ENCODE measurements around the gene FXYD6. TPM values are rescaled to one million over a fixed set of nuclear protein-coding genes. Genes with fewer than 3 reads are reported as not detected.

Gene FXYD6
- total RNA-seq, 4 donors from 2014 or later, result 2.9 to 17.7 (median 5.4) TPM

GRCh38 chr11:117830072-117830471 lies 46.4 kb downstream of the FXYD6 start:
- H3K27me3 ChIP-seq, result no peaks in the 10 kb centered on the region
- TF ChIP-seq POLR2A (IDR thresholded peaks at IDR 0.05), result no peak
- no peak for TF ChIP-seq CTCF (IDR thresholded peaks at IDR 0.05 in 4 of 5, conservative IDR thresholded peaks at IDR 0.05 in 1 of 5)
- DNase-seq (no peak), ATAC-seq (no peak)
- H3K9me3 ChIP-seq, result no peaks in the 10 kb centered on the region
- H3K4me1 ChIP-seq, result peaks cover 8 to 21% of the 10 kb centered on the region in 2 donors
- H3K4me3 ChIP-seq, result no peak overlapping the region
- no peaks in the 10 kb centered on the region for H3K36me3 ChIP-seq
- H3K27ac ChIP-seq, result no peak overlapping the region
- in situ Hi-C loops (cut with MboI; ENCODE audit: low sequenced_read_pairs in 4 of 4) (no loop called here), intact Hi-C loops (cut with DNase I; ENCODE audit: low total_unique reads) (no loop called here)

DNA sequence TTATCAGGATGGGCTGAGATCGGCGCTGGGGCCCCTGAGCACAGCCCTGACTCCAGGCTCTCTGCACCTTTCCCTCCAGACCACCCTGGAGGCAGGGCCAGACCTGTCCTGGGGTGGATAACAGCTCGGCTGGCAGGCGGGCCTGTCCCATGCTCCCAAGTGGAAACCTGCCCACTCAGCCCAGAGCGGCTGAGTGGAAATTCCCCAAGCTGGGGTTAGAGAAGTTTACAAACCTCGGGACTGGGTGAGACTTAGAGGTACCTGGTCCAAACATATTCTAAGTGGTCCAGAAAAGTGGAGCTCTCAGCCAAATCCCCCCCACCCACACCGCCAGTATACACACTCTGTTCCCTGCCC lies 47.1 kb downstream of the FXYD6 start:
- Histone ChIP-seq H3K27ac (peak overlapping the region in 2 of 4 donors; percentile 18 to 22), H3K4me1 (peaks cover 8 to 20% of the 10 kb centered on the region in 2 donors), H3K36me3 (no peaks in the 10 kb centered on the region), H3K4me3 (no peak overlapping the region), H3K9me3 (no peaks in the 10 kb centered on the region), H3K27me3 (no peaks in the 10 kb centered on the region)
- no peak for ATAC-seq
- no peak for TF ChIP-seq POLR2A (IDR thresholded peaks at IDR 0.05)
- no peak for TF ChIP-seq CTCF (IDR thresholded peaks at IDR 0.05 in 4 of 5, conservative IDR thresholded peaks at IDR 0.05 in 1 of 5)
- intact Hi-C loops (cut with DNase I; ENCODE audit: low total_unique reads), result no loop called here
- in situ Hi-C loops (cut with MboI; ENCODE audit: low sequenced_read_pairs in 4 of 4), result no loop called here
- DNase-seq, result no peak

DNA sequence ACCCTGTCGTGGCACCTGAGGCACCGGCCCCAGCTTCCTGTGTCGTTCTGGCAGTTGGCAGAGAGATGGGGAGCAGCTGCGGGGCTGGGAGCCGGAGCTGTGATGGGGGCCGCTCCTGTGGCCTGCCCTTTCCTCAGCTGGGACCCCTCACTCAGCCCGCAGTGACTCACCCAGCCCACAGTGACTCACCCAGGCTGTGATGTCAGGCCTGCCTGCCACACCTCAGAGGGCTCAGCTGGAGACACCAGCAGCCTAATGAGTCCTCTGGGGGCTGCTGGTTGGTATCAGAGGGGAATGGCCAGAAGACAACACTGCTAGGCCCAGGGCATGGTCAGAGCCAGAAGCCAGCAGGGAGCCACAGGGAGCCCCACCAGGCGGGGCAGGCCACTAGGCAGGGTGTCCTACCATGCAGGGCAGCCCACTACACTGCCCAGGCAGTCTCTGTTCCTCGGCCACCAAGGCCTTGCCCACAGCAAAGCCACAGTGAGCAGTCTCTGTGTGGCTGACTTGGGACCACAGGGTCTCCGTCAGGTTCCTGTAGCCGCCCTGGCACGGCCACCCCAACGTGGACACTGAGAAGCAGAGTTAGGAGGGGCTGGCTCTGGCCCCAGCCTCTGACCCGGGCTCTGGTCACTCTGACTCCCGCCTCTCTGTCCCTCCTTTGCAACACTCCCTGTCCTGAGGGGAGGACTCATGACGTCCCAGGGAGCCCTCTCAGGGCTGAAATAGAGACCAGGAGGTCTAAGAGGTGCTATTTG lies 47.7 kb downstream of the FXYD6 start:
- no peak for DNase-seq
- no peaks in the 10 kb centered on the region for H3K36me3 ChIP-seq
- ATAC-seq, result no peak
- in situ Hi-C loops (cut with MboI; ENCODE audit: low sequenced_read_pairs in 4 of 4) (no loop called here), intact Hi-C loops (cut with DNase I; ENCODE audit: low total_unique reads) (no loop called here)
- no peak overlapping the region for H3K4me3 ChIP-seq
- no peaks in the 10 kb centered on the region for H3K27me3 ChIP-seq
- peaks cover 7 to 18% of the 10 kb centered on the region in 2 donors for H3K4me1 ChIP-seq
- H3K9me3 ChIP-seq, result no peaks in the 10 kb centered on the region
- no peak for TF ChIP-seq CTCF (IDR thresholded peaks at IDR 0.05 in 4 of 5, conservative IDR thresholded peaks at IDR 0.05 in 1 of 5)
- TF ChIP-seq POLR2A (IDR thresholded peaks at IDR 0.05), result no peak
- H3K27ac ChIP-seq, result peak overlapping the region in 2 of 4 donors; percentile 18 to 22

- no peaks in the 10 kb centered on the region for H3K27me3 ChIP-seq
- no peak overlapping the region for H3K4me3 ChIP-seq
- intact Hi-C loops (cut with DNase I; ENCODE audit: low total_unique reads) (no loop called here), in situ Hi-C loops (cut with MboI; ENCODE audit: low sequenced_read_pairs in 4 of 4) (no loop called here)
- DNase-seq (no peak), ATAC-seq (no peak)
- no peak for TF ChIP-seq POLR2A (IDR thresholded peaks at IDR 0.05)
- TF ChIP-seq CTCF (IDR thresholded peaks at IDR 0.05 in 4 of 5, conservative IDR thresholded peaks at IDR 0.05 in 1 of 5), result no peak
- H3K27ac ChIP-seq, result no peak overlapping the region
- H3K36me3 ChIP-seq, result no peaks in the 10 kb centered on the region
- H3K9me3 ChIP-seq, result no peaks in the 10 kb centered on the region
- H3K4me1 ChIP-seq, result peaks cover 6 to 15% of the 10 kb centered on the region in 2 donors
Measured at GRCh38 chr11:117827521-117828511, 48.6 kb downstream of the FXYD6 start.

All from gastrocnemius medialis (tissue), 4 donors.